ENCODE results near the gene DARS1. TPM values are rescaled to one million over a fixed set of nuclear protein-coding genes. Genes with fewer than 3 reads are reported as not detected.

The DARS1 gene
- total RNA-seq, 1 donor, result 98.2 TPM

DNA sequence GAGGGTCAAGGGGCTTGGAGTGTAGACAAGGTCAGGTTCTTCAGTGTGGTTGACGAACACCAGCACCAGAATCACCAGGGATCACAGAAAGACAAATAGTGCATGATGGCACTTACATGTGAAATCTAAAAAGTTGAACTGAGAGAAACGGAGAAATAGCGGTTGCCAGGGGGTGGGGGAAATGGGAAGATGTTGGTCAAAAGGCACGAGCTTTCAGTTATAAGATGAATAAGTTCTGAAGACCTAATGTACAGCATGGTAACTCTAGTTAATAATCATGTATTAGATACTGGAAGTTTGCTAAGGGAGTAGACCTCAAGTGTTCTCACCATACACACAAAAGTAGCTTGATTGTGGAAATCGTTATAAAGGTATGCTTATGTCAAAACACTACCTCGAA lies 43.7 kb upstream of the DARS1 start:
- DNase-seq (ENCODE audit: low read depth), result no peak
- TF ChIP-seq, protein P1, sequence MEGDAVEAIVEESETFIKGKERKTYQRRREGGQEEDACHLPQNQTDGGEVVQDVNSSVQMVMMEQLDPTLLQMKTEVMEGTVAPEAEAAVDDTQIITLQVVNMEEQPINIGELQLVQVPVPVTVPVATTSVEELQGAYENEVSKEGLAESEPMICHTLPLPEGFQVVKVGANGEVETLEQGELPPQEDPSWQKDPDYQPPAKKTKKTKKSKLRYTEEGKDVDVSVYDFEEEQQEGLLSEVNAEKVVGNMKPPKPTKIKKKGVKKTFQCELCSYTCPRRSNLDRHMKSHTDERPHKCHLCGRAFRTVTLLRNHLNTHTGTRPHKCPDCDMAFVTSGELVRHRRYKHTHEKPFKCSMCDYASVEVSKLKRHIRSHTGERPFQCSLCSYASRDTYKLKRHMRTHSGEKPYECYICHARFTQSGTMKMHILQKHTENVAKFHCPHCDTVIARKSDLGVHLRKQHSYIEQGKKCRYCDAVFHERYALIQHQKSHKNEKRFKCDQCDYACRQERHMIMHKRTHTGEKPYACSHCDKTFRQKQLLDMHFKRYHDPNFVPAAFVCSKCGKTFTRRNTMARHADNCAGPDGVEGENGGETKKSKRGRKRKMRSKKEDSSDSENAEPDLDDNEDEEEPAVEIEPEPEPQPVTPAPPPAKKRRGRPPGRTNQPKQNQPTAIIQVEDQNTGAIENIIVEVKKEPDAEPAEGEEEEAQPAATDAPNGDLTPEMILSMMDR (IDR thresholded peaks at IDR 0.05; ENCODE audit: insufficient read depth, low read length), result no peak
- H3K4me3 ChIP-seq (ENCODE audit: low read depth, low read length), result no peak overlapping the region

DNA sequence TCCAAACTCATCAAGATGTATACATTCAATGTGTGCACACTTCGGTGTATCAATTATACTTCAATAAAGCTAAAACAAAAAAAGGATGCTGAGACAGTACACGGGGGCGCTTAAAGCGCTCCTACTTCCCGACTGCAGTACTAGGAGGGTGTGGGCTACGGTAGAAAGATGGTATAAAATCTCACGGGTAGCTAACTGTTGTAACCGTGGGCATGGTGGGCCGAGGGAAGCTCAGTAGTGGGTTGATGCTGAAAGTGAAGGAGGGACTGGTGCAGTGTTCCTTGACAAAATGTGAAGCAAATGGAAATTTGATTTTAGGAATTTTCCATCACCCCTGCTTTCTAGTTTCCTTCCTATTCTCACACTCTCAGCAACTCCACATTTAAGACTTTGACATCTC lies 42.6 kb upstream of the DARS1 start:
- no peak for DNase-seq (ENCODE audit: low read depth)
- TF ChIP-seq, protein P1 (IDR thresholded peaks at IDR 0.05; ENCODE audit: insufficient read depth, low read length), result no peak
- no peak overlapping the region for H3K4me3 ChIP-seq (ENCODE audit: low read depth, low read length)

DNA sequence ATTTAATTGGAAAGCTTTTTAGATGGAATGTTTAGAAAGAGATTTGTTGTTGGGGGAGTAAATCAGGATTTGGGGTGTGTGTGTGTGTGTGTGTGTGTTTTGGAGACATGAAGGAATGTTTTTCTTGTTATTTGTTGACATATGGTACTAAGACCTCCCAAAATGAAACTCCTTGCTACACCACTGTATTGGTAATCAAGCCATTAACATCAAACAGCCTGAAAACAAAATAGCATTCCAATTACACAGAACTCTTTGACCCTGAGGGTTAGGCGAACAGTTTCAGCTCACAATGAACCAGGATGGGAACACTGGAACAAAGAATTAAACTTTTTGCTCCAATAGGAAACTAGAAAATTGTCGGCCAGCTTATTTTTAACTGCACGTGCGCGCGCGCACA lies 41.7 kb upstream of the DARS1 start:
- no peak overlapping the region for H3K4me3 ChIP-seq (ENCODE audit: low read depth, low read length)
- no peak for DNase-seq (ENCODE audit: low read depth)
- TF ChIP-seq, protein P1 (IDR thresholded peaks at IDR 0.05; ENCODE audit: insufficient read depth, low read length), result no peak

DNA sequence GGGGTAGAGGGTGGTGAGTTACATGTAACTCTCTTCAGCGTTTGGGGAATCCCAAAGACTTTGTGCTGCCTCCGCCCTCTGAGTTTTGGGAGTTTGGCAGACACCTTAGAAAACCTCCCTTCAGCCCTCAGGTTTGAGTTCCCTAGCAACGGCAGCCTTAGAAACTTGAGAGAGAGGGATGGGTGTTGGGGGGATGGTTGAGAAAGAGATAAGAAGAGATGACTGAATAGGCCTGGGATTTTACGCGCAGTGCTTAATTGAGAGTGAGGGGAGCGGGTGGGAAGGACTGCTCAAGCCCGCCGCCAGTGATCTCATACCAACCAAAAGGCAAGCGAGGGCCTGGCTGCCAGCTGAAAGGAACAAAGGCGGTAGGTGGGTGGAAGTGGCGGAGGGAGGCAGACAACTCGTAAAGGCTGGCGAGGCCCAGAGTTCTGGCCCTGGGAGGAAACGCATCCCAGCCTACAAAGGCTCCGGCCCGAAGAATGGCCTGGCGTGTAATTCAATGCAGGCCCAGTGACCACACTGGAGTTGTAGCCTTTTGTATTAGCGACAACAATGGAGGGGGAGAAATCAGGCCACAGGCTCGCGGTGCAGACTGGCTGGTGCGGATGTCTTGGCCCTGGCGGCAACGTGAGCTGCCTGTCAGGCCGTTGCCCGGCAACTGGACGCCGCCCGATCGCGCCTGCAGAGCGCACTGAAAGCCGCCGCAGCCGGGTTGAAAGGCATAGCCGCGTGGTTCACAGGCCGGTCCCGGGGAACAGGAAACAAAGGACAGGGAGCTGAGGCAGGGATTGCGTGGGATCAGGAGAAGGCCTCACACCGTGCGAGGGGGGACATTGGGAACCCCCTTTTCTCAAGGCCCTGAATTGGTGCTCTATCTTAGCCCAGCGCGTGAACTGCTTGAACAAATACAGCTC lies 39.9 kb upstream of the DARS1 start:
- DNase-seq (ENCODE audit: low read depth), result peak; percentile 29
- H3K4me3 ChIP-seq (ENCODE audit: low read depth, low read length), result no peak overlapping the region
- TF ChIP-seq, protein P1 (IDR thresholded peaks at IDR 0.05; ENCODE audit: insufficient read depth, low read length), result no peak

DNA sequence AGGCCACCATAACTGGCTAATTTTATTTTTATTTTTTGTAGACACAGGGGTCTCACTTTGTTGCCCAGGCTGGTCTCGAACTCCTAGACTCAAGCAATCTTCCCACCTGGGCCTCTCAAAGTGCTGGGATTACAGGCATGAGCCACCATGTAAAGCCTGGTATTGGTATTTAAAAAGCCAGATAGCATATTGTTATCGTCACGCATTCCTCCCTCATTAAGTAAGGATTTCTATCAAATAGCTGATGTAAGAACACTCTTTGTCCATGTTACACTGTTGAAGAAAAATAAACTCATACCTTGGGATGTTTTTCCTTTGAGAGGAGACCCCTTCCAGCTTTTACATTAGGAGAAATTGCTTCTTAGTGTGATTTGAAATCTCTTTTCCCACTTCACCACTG lies 39.2 kb upstream of the DARS1 start:
- no peak overlapping the region for H3K4me3 ChIP-seq (ENCODE audit: low read depth, low read length)
- DNase-seq (ENCODE audit: low read depth), result no peak
- TF ChIP-seq, protein P1 (IDR thresholded peaks at IDR 0.05; ENCODE audit: insufficient read depth, low read length), result no peak

DNA sequence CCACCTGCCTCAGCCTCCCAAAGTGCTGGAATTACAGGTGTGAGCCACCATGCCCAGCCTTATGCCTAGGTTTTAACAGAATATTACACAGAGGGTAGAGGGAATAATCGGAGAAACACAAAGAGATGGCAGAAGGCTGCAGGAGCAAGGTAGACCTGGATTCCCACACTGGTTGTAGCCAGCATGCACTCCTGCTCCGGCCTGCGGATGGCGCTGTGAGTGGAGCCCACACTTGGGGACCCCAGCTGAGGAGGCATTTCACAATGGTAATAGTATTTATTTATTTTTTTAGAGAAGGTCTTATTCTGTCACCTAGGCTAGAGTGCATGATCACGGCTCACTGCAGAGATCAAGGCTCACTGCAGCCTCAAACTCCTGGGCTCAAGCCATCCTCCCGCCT lies 38.8 kb upstream of the DARS1 start:
- H3K4me3 ChIP-seq (ENCODE audit: low read depth, low read length), result no peak overlapping the region
- no peak for DNase-seq (ENCODE audit: low read depth)
- TF ChIP-seq, protein P1 (IDR thresholded peaks at IDR 0.05; ENCODE audit: insufficient read depth, low read length), result no peak

Data from fibroblast of the aortic adventitia (primary cell).